ENCODE measurements around the gene CD151.

CD151 gene

DNA sequence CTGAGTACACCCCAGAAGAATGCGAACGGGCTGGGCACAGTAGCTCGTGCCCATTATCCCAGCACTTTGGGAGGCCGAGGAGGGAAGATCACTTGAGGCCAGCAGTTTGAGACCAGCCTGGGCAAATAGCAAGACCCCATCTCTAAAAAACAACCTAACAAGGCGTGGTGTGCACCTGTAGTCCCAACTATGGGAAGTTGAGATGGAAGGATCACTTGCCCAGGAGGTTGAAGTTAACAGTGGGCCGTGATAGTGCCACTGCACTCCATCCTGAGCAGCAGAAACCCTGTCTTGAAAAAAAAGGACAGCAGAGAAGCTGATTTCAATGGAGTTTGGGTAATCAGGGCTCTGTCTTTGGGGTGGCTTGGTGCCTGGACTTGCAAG is 19.7 kb upstream of the CD151 start:
- no peak overlapping the region for H3K27ac ChIP-seq

GRCh38 chr11:813456-814096 is 19.2 kb upstream of the CD151 start:
- no peak overlapping the region for H3K27ac ChIP-seq

More for the DNA sequence above, 19.7 kb upstream of the CD151 start:
- TF ChIP-seq, protein P1, sequence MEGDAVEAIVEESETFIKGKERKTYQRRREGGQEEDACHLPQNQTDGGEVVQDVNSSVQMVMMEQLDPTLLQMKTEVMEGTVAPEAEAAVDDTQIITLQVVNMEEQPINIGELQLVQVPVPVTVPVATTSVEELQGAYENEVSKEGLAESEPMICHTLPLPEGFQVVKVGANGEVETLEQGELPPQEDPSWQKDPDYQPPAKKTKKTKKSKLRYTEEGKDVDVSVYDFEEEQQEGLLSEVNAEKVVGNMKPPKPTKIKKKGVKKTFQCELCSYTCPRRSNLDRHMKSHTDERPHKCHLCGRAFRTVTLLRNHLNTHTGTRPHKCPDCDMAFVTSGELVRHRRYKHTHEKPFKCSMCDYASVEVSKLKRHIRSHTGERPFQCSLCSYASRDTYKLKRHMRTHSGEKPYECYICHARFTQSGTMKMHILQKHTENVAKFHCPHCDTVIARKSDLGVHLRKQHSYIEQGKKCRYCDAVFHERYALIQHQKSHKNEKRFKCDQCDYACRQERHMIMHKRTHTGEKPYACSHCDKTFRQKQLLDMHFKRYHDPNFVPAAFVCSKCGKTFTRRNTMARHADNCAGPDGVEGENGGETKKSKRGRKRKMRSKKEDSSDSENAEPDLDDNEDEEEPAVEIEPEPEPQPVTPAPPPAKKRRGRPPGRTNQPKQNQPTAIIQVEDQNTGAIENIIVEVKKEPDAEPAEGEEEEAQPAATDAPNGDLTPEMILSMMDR (conservative IDR thresholded peaks at IDR 0.05) = no peak
- TF ChIP-seq ZFX (IDR thresholded peaks at IDR 0.05) = no peak

DNA sequence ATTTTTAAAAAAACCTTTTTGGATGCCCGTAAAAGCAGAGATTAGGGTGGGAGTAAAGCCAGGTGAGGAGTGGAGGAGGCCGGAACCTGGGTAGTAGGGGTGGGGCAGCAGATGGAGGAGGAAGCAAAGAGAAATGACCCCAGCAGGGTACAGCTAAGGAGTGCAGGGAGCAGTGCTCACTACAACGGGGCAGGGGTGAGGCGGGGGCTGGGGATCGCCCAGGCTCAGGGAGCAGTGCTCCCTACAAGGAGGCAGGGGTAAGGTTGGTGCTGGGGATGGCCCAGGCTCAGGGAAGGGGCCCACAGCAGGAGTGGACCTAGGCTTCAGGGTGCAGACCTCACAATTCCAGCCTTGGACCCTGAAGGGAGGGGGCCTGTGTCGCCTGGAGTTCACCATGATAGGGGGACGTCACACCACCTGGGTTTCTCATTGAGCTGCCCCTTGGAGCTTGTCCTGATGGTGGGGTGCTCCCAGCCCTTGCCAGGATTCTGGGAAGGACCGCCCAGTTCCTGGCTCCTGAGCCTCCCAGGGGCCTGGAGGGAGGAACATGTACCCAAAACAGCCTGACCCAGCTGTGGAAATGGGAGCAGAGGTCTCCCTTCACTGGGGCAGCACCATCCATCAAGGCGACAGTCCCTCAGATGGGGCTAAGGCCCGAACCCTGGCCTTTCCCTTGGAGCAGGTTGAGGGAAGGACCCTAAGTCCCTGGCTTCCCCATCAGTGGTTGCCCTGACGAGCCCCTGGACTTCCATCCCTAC is 16.9 kb upstream of the CD151 start:
- no peak overlapping the region for H3K27ac ChIP-seq
- no peak for TF ChIP-seq ZFX (IDR thresholded peaks at IDR 0.05)
- TF ChIP-seq, protein P1 (conservative IDR thresholded peaks at IDR 0.05) = no peak

More at GRCh38 chr11:813456-814096, 19.2 kb upstream of the CD151 start:
- no peak for TF ChIP-seq ZFX (IDR thresholded peaks at IDR 0.05)
- TF ChIP-seq, protein P1 (conservative IDR thresholded peaks at IDR 0.05) = no peak

DNA sequence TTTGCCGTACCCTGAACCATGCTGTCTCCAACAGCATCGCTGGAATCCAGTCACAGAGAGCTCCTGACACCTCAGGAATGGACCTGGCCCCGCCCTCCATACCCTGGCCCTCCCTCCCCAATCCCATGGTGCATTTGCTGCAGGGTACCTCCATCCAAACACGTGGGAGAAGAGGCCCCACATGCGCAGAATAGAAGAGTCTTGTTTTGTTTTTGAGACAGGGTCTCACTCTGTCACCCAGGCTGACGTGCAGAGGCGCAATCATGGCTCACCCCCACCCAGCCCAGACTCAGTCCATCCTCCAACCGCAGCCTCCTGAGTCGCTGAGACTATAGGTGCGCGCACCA is 16.3 kb upstream of the CD151 start:
- H3K27ac ChIP-seq = no peak overlapping the region
- TF ChIP-seq, protein P1 (conservative IDR thresholded peaks at IDR 0.05) = no peak
- TF ChIP-seq ZFX (IDR thresholded peaks at IDR 0.05) = no peak

- H3K27ac ChIP-seq = peak within 1 kb of the TSS; percentile 80
- TF ChIP-seq ZFX (IDR thresholded peaks at IDR 0.05) = no peak
- TF ChIP-seq, protein P1 (conservative IDR thresholded peaks at IDR 0.05) = no peak
Measured at GRCh38 chr11:818396-819128, 14.2 kb upstream of the CD151 start, which contains the start of gene PNPLA2. PNPLA2 (plus strand) TSS chr11:818914; CDS start chr11:819719, 805 bp downstream.

- no peak for TF ChIP-seq ZFX (IDR thresholded peaks at IDR 0.05)
- TF ChIP-seq, protein P1 (conservative IDR thresholded peaks at IDR 0.05) = no peak
- peak overlapping the region; percentile 80 for H3K27ac ChIP-seq
Measured at GRCh38 chr11:819129-819931, 13.4 kb upstream of the CD151 start.
